ENCODE data around the gene C18orf63.

- TF ChIP-seq POLR2A (IDR thresholded peaks at IDR 0.05; ENCODE audit: low read length) (no peak), GATA1 (IDR thresholded peaks at IDR 0.05; ENCODE audit: low read depth, low read length) (no peak)
These were observed 42.2 kb upstream of the C18orf63 start for GRCh38 chr18:74273394-74273793.

All from erythroblast (primary cell).